Motor neuron (in vitro differentiated cells): ENCODE results near the gene C12orf56. TPM values are rescaled to one million over a fixed set of nuclear protein-coding genes. Genes with fewer than 3 reads are reported as not detected.
A peak's percentile ranks its signal among the peaks of the same experiment; 100 is the strongest.
"Not testable (repeated sequence)": the region's sequence is repeated elsewhere in the genome, so short reads cannot be mapped to it uniquely, and the experiment has no call there.

ENCODE experiments used
- ATAC-seq, 8 experiments: fragments of 200-7000 bp; cut with Tn5 transposase; replicated peaks in 6 of 8; 2 replicates each; pipeline ENCODE4 v1.8.0; 2021; ENCODE audit warnings: mild to moderate bottlenecking in 8 of 8, moderate library complexity in 8 of 8
- H3K27ac ChIP-seq, 2 donors: fragments of 250-450 bp; sonication (Bioruptor Pico); 2 replicates each; pipeline ENCODE4 v1.9.0; 2021; ENCODE audit warnings: antibody characterized with exemption in 2 of 2, mild to moderate bottlenecking in 2 of 2, moderate library complexity in 1 of 2
- H3K4me1 ChIP-seq, 2 donors: fragments of 250-450 bp; sonication (Bioruptor Pico); replicated peaks in 1 of 2; 2 replicates each; pipeline ENCODE4 v1.6.1; 2021; ENCODE audit warnings: antibody characterized with exemption in 2 of 2, mild to moderate bottlenecking in 2 of 2, moderate library complexity in 1 of 2
- H3K4me3 ChIP-seq, 5 donors: fragments of 250-450 bp; sonication (Bioruptor Pico); 2 replicates each; pipeline ENCODE4 v1.9.0; 2021; ENCODE audit warnings: antibody characterized with exemption in 5 of 5, mild to moderate bottlenecking in 5 of 5, moderate library complexity in 4 of 5
- WGBS, 10 experiments: fragments of 450-650 bp; shearing (Covaris generic); methylation state at CpG; one replicate each; pipeline ENCODE4 v1.0.0; 2022; 5-methylcytosine and 5-hydroxymethylcytosine counted together
- in situ Hi-C, 9 experiments: fragments of 400-800 bp; cut with MboI; loops; one replicate each; pipeline ENCODE4 v1.15.0; 2021; ENCODE audit warnings: low sequenced_read_pairs in 9 of 9, low pct_unique_long_range_greater_than_20kb in 2 of 9; ENCODE audit not compliant: unreplicated experiment in 9 of 9
- total RNA-seq, 8 experiments: library from RNA; unstranded; fragments of 300-600 nt; gene quantifications; 2 replicates each; pipeline versions ENCODE4 v1.2.3 to v1.2.4, GENCODE V29; 2022

The C12orf56 gene
- total RNA-seq, 8 experiments from 2014 or later = 0.13 to 0.71 (median 0.32) TPM; not detected in 1

DNA sequence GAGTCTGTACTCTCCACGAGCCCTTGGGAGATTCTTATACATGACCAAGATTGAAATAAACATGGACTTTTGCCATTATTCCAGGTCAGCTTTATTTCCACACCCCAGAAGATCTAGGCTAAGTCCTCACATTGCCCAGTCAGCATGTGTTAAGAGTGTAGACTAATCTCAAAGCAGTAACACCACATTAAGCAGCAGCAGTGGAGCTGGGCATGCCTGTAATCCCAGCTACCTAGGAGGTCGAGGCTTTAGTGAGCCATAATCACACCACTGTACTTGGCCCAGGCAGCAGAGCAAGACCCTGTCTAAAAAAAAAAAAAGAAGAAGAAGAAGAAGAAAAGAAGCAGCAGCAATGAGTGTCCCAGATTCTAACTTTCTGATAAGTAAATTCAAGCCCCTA lies 65.5 kb downstream of the C12orf56 start:
- no peaks in the 10 kb centered on the region for H3K4me1 ChIP-seq
- in situ Hi-C loops = no loop called here
- ATAC-seq = no peak
- WGBS, 10 experiments = 0 to 90% (median 10%) methylated on average over 1 to 2 of the region's 2 CpGs; no CpG with 5 or more reads in 2 of the 10 experiments
- no peak overlapping the region for H3K27ac ChIP-seq
- H3K4me3 ChIP-seq = no peak overlapping the region

DNA sequence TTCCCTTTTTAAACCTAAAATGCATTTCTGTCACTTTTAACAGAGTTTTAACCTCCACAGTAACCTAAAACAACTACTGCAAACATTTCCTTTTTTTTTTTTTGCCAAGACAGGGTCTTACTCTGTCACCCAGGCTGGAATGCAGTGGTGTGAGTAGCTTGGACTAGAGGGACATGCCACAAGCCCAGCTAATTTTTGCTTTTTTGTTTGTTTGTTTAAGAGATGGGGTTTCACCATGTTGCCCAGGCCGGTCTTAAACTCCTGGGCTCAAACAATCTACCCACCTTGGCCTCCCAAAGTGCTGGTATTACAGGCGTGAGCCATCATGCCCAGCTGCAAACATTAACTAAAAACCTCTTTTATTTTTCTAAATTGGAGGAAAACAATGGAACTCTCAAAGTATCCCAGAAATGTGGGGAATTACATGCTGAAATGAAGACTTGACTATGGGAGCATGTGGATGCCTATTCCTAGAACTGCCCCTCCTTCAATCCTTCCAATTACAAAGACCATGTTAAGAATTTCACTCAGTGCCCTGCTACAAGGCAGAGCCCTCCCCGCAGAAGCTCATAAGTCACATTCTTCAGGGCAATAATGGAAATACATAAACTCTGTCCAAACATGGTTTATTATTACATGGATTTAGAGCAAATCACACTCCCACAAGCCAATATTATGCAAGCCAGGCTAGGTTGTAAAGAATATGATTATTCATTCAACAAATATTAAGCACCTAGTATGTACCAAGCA lies 66.9 kb downstream of the C12orf56 start:
- peak in 1 of 8 experiments; percentile 76 for ATAC-seq
- 20 to 100% (median 88%) methylated on average over 1 to 3 of the region's 3 CpGs; no CpG with 5 or more reads in 2 of the 10 experiments for WGBS, 10 experiments

DNA sequence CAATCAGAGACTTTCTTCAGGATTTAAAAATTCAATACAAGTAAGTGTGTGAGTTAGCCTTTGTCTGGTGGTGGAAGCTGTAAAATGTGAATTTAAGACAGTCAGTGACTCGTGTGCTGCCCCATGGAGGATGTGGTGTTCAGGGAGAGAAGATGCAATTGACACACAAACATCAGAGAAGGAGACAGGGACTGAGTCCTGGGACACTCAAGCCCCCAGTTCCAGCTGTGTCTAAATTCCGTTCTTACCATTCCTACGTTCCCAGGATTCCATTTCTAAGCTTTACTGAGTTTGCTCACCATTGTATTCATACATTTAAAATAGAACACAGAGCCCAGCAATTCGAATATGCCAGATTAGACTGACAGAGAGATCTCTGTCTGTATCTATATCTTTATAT lies 67.6 kb downstream of the C12orf56 start:
- H3K4me1 ChIP-seq = peaks cover 0 to 4% of the 10 kb centered on the region in 2 donors
- ATAC-seq = no peak
- no peak overlapping the region for H3K4me3 ChIP-seq
- no peak overlapping the region for H3K27ac ChIP-seq
- in situ Hi-C loops = no loop called here
- 25 to 92% (median 67%) methylated on average over 1 to 4 of the region's 4 CpGs for WGBS, 10 experiments

More for the DNA sequence above, 66.9 kb downstream of the C12orf56 start:
- Histone ChIP-seq H3K4me1 (peaks cover 0 to 2% of the 10 kb centered on the region in 2 donors), H3K27ac (no peak overlapping the region), H3K4me3 (no peak overlapping the region)
- in situ Hi-C loops = no loop called here

DNA sequence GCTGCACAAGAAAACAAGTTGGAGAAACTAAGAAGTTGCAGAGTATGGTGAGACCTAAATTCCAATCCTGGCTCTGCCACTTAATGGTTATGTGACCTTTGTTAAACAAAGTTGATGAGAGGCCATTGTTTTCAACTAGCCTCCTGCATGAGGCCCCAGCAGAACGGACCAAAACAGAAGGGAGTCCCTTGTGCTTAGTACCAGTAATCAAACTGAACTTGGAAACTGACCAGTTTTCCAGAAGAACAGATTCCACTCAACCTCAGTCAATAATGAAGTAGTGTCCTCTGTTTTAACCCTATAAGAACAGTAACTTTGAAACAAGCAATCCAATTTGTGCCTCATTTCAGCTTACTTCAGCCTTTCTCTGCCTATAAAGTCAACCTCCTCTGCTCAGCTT lies 69.9 kb downstream of the C12orf56 start:
- Histone ChIP-seq H3K4me1 (peaks cover 0 to 4% of the 10 kb centered on the region in 2 donors), H3K4me3 (no peak overlapping the region), H3K27ac (no peak overlapping the region)
- in situ Hi-C loops = no loop called here
- 40 to 89% (median 50%) methylated on average over 1 of the region's 1 CpG; no CpG with 5 or more reads in 5 of the 10 experiments for WGBS, 10 experiments
- no peak for ATAC-seq

DNA sequence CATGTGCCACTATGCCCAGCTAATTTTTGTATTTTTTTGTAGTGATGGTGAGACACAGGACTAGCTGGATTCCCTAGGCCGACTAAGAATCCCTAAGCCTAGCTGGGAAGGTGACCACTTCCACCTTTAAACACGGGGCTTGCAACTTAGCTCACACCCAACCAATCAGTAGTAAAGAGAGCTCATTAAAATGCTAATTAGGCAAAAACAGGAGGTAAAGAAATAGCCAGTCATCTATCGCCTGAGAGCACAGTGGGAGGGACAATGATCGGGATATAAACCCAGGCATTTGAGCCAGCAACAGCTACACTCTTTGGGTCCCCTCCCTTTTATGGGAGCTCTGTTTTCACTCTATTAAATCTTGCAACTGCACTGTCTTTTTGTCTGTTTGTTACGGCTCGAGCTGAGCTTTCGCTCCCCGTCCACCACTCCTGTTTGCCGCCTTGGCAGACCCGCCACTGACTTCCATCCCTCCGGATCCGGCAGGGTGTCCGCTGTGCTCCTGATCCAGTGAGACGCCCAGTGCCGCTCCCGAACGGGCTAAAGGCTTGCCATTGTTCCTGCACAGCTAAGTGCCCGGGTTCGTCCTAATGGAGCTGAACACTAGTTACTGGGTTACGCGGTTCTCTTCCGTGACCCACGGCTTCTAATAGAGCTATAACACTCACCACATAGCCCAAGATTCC lies 70.9 kb downstream of the C12orf56 start:
- in situ Hi-C loops, H3K4me1 ChIP-seq, ATAC-seq, H3K27ac ChIP-seq, H3K4me3 ChIP-seq: not testable (repeated sequence)
- WGBS, 10 experiments = 45 to 95% (median 86%) methylated on average over 2 to 19 of the region's 23 CpGs; no CpG with 5 or more reads in 1 of the 10 experiments

DNA sequence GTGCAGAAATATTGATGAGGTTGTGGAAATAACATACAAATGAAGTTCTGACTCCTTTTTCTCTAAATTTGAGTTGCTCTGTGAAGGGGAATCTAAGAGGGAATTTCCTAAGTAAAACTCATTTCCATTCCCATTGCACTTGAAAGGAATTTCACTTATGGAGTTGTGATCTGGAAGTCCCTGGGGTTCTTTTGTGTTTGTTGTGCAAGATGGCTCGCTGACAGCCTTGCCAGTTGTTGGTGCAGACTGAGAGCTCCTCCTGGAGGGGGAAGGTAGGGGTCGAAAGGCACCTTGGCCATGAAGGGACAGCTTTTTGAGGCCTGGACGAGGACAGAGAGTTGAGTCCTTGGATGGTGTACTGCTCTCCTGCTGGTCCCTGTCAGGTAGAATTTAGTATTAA lies 72.0 kb downstream of the C12orf56 start:
- ATAC-seq = no peak
- no peak overlapping the region for H3K27ac ChIP-seq
- WGBS, 10 experiments = 13 to 60% (median 40%) methylated on average over 1 to 3 of the region's 3 CpGs; no CpG with 5 or more reads in 3 of the 10 experiments
- no peak overlapping the region for H3K4me3 ChIP-seq
- peaks cover 0 to 4% of the 10 kb centered on the region in 2 donors for H3K4me1 ChIP-seq
- in situ Hi-C loops = no loop called here

DNA sequence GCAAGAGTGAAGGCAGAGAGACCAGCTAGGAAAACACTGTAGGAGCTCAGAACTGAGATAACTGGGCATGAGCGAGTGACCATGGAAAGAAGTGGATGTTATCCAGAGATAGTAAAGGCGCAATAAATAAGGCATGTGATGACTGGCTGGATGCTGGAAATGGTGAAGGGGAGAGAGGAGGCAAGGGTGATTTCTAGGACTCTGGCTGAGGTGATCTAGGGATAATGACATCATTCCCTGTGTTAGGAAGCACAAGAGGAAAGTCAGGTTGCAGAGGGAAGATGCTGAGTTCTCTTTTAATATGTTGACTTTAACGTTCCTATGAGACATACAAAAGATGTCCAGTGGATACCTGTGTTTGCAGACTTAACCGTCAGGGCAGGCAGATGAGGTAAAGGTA lies 78.7 kb downstream of the C12orf56 start:
- Histone ChIP-seq H3K4me3 (no peak overlapping the region), H3K4me1 (no peaks in the 10 kb centered on the region), H3K27ac (no peak overlapping the region)
- no peak for ATAC-seq
- in situ Hi-C loops = no loop called here
- 54 to 98% (median 93%) methylated on average over 2 to 4 of the region's 4 CpGs; no CpG with 5 or more reads in 2 of the 10 experiments for WGBS, 10 experiments

DNA sequence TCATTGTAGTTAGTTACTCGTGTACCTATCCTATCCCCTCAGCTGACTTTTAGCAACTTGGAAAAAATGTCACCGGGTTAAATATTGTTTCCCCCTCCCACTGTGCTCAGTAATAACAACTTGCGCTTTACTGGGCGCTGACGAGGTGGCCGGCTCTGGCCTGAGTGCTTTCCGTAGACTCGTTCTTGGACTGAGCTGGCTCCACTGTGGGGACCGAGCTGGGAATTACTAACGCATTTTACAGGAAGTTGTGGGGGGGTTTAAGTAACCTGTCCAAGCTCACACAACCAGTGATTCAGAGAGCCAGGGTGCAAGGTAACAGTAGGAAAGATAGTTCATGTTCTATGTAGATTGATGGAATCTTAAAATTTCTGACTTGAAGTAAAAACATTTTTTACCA lies 86.0 kb downstream of the C12orf56 start:
- ATAC-seq = no peak
- WGBS, 10 experiments = 50 to 91% (median 79%) methylated on average over 2 to 10 of the region's 10 CpGs; no CpG with 5 or more reads in 2 of the 10 experiments
- Histone ChIP-seq H3K4me1 (no peaks in the 10 kb centered on the region), H3K4me3 (no peak overlapping the region), H3K27ac (no peak overlapping the region)
- in situ Hi-C loops = no loop called here

DNA sequence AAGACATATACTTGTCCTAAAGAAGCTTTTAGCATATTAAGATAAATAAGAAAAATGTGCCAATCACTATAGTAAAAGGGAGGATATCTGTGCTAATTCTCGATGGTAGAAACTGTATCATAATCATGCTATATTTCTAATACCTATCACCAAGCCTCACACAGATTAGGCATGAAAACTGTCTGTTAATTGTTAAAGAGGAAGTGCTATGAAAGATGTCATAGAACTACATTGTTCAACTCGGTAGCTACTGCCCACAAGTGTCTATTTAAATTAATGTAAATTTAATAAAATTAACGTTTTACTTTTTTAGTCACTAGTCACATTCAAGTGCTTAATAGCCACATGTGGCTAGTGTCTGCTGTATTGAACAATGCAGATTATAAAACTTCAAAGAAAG lies 90.9 kb downstream of the C12orf56 start:
- no peak overlapping the region for H3K27ac ChIP-seq
- whole genome bisulfite sequencing, 10 experiments = 7 to 81% (median 62%) methylated on average over 1 to 3 of the region's 3 CpGs
- H3K4me3 ChIP-seq = no peak overlapping the region
- in situ Hi-C loops = no loop called here
- H3K4me1 ChIP-seq = no peaks in the 10 kb centered on the region
- ATAC-seq = no peak

DNA sequence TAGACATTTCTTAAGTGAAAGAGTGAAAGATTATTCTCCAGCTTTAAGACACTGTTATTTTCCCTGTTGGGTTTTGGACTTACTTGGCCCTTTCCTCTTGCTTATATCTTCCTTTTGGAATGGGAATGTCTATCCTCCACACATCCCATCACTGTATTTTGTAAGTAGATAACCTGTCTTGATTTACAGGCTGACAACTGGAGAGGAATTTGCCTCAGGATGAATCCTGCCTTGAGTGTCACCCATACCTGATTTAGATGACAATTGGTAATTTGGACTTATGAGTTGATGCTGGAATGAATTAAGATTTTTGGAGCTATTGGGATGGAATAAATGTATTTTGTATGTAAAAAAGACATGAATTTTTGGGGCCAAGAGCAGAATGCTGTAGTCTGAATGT lies 94.3 kb downstream of the C12orf56 start:
- Histone ChIP-seq H3K4me1 (peaks cover 0 to 4% of the 10 kb centered on the region in 2 donors), H3K4me3 (no peak overlapping the region), H3K27ac (no peak overlapping the region)
- in situ Hi-C loops = no loop called here
- no peak for ATAC-seq

DNA sequence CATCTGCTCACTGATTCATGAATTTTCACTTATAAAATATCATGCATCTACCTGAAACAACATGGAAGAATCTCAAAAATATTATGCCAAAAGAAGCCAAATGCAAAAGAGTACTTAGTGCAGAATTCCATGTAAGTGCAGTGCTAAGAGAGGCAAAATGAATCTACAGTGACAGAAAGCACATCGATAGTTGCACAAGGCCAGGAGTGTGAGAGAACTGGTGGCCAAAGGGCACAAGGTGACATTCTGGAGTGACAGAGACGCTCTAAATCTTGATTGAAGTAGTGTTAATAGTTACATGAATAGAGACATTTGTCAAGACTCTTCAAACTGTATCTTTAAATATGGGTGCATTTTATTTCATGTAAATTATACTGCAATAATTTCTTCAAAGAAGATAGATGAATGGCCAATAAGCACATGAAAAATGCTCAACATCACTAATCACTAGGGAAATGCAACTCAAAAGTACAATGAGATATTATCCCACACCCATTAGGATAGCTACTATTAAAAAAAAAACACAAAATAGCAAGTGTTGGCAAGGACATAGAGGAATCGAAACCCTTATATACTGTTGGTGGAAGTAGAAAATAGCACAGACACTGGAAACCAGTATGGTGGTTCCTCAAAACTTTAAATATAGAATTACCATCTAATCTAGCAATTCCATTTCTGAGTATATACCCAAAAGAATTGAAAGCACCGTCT lies 96.7 kb downstream of the C12orf56 start:
- WGBS, 10 experiments = 53 to 100% (median 81%) methylated on average over 1 to 4 of the region's 4 CpGs; no CpG with 5 or more reads in 1 of the 10 experiments
- ATAC-seq = no peak
- in situ Hi-C loops = no loop called here

DNA sequence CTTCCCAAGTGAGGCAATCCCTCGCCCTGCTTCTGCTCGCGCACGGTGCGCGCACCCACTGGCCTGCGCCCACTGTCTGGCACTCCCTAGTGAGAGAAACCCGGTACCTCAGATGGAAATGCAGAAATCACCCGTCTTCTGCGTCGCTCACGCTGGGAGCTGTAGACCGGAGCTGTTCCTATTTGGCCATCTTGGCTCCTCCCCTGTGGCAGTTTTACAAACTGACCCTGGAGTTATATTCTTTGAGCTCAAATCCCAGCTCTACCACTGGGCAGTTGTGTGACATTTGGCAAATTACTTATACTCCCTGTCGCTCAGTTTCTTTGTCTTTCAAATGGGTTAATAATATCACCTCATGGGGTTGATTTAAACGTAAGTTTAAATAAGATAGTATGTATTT lies 97.4 kb downstream of the C12orf56 start:
- ATAC-seq, H3K4me1 ChIP-seq, in situ Hi-C loops, H3K27ac ChIP-seq: not testable (repeated sequence)
- peak overlapping the region in 1 of 5 donors; percentile 24 for H3K4me3 ChIP-seq
- WGBS, 10 experiments = 61 to 100% (median 80%) methylated on average over 1 to 2 of the region's 15 CpGs; no CpG with 5 or more reads in 3 of the 10 experiments

More for the DNA sequence above, 96.7 kb downstream of the C12orf56 start:
- Histone ChIP-seq H3K4me3 (no peak overlapping the region), H3K4me1 (peaks cover 0 to 4% of the 10 kb centered on the region in 2 donors), H3K27ac (no peak overlapping the region)

DNA sequence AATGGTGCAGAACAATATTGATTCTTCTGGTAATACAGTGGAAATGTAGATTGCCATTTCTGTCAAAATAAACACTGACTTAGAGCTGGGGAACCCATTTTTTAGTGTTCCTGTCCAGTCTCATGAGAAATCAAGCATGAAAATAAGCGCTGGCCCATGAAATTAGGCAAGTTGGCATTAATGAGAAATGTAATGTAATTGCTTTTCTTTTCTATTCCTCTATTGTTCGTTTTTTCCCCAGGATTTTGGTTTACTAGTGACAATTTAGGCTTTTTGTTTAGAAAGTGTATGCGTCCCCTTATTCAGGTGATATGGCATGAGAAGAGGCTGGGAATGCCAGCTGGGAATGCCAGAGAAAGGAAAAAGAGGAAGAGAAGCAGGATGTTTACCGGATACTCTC lies 104.0 kb downstream of the C12orf56 start:
- no peak for ATAC-seq
- WGBS, 10 experiments = 53 to 100% (median 79%) methylated on average over 1 to 4 of the region's 4 CpGs; no CpG with 5 or more reads in 1 of the 10 experiments
- Histone ChIP-seq H3K27ac (no peak overlapping the region), H3K4me3 (no peak overlapping the region), H3K4me1 (no peaks in the 10 kb centered on the region)
- in situ Hi-C loops = no loop called here
